ENCODE measurements around the gene ATXN7L1. TPM values are rescaled to one million over a fixed set of nuclear protein-coding genes. Genes with fewer than 3 reads are reported as not detected.

The ATXN7L1 gene
- total RNA-seq, 2 donors from 2014 or later, result 5.7 to 6.0 TPM

DNA sequence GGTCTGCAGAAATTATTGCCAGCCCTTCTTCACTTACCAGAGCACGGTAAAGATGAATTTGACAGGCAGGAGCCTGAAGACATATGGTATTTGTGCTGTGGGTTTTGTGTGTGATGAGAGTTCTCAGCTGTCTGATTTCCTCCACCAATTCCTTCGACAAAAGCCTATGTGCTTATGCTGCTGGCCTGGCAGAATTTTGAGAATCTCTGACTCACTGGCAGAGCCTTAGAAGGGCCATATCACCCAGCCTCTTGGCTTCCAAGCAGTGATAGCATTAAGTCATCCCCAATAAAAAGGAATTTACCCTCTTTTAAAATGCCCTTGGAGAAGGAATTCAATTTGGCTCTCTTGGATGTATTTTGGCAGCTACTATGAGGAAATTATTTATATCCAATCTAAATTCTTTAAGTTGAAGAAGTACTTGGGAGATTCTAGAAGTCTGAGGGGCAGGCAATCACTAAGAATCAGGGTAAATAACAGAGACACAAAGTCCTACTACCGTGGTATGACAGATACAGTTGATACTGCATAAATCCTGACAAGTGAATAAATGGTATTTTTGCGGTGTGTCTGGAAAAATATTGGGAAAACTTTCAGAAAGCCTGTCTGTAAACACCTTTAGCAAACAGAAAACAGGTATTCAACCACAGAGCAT, 226.5 kb downstream of the ATXN7L1 start:
- ATAC-seq (peak in 1 of 2 donors; percentile 39), DNase-seq (no peak)
- intact Hi-C loops (cut with DNase I), result loop anchor here (10.0 kb wide), 3 partner anchors 105 to 385 kb away; partner anchors contain the start of gene ATXN7L1 (in 1 of the 2)

DNA sequence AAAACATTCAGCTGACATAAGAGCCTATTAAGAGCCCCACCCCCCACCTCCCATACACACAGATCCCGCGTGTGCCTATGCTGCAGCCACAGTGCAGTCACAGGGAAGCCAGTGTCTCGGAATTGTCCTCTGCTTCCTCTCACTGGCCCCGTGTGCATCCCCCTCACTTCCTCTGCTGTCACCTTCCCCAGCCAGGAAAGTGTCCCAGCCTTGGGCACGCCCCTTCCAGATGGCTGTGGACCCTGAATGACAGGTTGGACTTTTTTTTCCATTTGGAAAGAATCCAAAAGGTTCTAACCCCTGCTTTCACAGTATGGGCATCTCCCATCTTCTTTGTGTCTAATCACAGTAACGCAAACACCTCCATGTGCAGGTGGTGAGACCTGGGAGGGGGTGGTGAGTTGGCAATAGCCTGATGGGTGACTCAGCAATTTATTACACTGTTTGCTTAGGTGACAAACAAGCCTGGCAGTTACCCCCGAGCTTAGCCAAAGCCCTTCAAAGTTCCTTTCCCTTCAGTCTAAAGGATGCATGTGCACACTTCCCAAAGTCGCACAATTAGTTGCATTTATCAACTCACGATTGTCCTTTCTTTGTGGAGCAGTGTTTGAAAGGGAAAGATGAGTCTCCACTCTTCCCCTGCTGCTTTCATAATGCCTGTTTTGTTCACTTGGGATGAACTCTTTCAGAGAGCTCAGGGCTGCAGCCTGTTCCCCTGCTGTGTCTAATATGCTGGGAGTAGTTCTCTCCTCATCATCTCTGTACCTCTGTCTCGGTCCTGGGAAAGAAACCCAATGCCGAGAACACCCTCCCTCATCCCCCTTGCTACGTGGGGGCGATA, 227.6 kb downstream of the ATXN7L1 start:
- intact Hi-C loops (cut with DNase I), result no loop called here
- DNase-seq (no peak), ATAC-seq (no peak)

DNA sequence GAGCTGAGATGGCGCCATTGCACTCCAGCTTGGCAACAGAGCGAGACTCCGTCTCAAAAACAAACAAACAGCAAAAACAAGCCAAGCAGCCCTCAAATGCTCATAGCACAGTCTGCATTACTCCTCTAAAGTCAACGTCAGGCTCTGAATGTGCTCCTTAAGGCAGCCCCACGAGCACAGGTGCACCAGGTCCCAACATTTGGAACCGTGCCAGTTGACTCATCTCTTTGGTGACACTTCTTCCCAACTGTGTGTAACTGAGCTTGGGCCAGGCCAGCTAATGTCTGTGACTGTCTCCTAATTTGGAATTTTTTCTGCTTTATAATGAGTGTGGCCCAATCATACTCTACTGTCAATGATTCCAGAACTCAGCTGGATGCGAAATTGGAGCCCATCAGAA, 228.8 kb downstream of the ATXN7L1 start:
- ATAC-seq (no peak), DNase-seq (no peak)
- intact Hi-C loops (cut with DNase I), result no loop called here

DNA sequence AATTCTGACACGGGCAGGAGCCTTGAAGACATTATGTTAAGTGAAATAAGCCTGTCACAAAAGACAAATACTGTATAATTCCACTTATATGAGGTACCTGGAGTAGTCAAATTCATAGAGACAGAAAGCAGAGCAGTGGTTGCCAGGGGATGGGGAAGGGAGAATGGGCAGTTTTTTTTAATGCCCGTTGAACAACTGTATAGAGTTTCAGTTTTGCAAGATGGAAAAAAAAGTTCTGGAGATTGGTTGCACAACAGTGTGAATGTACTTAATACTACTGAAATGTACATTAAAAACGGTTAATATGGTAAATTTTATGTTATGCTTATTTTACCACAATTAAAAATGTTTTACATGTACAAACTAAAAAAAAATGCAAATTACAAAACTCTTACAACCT, 231.5 kb downstream of the ATXN7L1 start:
- ATAC-seq, result no peak
- intact Hi-C loops (cut with DNase I), result no loop called here
- no peak for DNase-seq

DNA sequence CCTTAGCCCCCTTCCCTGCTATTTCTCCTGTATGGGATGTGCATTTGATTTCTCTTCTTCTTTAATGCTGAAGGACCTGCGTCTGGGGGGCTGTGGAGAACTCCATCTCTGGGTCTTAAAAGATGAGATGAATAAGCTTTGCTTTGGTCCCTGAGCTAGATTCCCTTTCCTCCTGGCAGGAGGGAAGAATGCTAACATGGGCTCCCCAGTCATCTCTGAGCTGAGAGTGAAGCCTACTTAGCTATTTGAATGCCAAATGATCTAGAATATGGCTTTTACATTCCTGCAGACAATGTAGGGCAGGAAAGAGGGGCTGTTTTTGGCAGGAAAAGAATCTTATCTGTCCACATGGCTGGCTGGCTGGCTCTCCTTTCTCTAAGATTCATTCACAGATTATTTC, 232.5 kb downstream of the ATXN7L1 start:
- ATAC-seq, result no peak
- DNase-seq, result no peak
- intact Hi-C loops (cut with DNase I), result no loop called here

DNA sequence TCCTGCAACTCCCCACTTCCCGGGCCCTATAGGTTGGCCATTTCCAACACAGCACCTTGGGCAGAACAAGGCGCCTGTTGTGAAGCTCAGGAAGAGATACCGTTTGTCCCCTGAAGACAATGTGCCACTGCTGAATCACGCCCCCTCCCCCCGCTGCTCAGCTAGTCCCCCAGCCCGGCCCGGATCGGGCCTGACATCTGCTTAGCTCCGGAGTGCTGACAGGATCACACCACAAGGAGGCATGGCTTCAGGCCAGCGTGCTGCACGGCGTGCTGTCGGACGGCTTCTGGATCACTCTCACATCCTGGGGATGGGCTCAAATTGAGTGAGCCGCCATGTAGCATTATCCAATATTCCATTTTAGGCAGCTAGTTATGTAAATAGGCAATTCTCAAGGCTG, 233.0 kb downstream of the ATXN7L1 start:
- DNase-seq (peak; percentile 53), ATAC-seq (peak; percentile 87 to 88)
- intact Hi-C loops (cut with DNase I), result no loop called here

DNA sequence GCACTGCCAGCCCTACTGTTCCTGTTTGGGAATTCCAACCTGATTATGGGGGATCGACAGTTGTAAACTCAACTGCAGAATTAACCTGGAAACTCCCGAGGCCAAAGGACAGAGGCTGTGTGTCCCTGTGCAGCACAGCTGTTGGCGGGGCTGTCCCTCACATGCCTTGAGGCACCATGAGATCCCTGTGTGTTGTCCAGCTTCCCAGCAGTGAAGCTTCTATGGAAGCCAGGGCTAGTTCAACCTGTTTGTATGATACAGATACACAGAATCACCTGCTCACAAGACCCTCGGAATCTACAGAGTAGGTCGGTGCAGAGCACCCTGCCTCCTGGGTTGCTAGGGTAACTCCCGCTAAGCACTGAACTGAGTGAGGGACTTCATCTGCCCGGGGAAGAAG, 234.1 kb downstream of the ATXN7L1 start:
- intact Hi-C loops (cut with DNase I), result no loop called here

DNA sequence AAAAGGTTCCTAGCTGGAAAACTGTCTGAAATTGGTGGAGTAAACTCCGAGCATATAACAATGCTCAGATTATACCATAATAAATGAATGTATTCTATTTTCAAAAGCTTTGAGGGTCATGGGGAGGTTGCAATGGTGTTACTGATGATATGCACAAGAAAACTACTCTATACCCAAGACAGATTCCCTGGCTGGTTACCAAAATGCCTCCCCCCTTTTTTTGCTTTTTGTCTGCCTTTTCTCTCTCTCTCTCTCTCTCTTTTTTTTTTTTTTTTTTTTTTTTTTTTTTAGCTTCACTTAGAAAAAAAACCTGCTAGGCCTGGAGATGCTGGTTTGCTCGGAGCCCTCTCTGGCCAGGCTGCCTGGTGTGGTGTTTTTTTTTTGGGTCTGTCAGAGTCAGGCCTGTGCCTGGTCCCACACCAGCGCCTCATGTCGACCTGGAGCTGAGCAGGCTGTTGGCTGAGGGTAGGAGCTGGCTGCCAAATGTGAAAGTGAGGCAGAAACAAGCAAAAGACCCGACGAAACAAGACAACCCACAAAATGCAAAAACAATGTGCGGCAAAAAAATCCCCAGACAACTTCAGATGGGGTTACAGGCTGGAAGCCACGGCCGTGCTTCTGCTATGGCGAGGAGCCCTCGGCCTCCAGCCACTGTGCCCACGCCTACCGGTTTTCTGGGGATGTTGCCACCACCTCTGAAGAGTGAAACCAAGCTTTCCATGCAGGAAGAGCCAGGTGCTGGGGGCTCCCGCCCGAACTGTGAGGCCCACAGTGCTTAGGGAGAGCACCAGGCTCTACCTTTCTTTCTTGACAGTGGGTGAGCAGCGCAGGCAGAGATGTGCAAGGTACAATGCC, 235.2 kb downstream of the ATXN7L1 start:
- intact Hi-C loops (cut with DNase I), result no loop called here
- no peak for ATAC-seq
- DNase-seq, result no peak

More for the DNA sequence above, 234.1 kb downstream of the ATXN7L1 start:
- DNase-seq, result no peak
- no peak for ATAC-seq

DNA sequence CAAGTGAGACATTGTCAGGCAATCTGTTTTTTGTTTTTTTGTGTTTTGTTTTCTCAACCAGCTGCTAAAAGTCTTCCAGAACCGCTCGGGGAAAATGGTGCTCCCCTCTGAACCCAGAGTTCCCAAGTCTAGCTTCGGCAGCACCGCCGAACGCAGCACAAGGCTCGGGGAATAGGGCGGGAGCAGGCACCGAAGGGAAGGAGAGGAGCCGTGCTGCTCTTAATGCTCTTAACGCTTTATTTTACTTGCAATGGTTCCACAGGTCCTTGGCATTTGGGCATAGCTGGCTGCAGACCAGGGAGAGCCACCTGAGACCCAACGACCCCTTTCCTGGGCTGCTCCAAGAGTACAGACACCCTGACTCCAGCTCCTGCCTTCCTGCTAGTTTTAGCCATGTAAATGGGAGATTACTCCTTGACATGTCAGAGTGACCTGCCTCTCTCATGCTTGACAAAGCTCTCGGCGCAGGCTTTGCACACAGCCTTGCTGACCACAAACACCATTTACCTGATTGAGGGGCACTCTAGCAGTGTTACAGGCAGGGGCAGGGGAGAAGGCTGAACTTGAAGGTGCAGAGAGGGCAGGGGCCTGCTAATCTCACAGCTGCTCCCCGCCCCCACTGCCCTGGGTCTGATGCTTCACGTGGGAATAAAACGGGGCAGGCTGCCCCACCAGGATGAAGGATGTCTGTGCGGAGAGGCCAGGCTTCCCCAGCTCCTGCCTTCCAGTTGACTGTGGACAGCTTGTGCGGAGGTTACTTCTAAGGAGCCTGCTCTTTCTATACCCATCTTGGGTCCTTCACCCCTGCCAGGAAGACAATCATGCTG, 236.5 kb downstream of the ATXN7L1 start:
- intact Hi-C loops (cut with DNase I), result no loop called here
- no peak for ATAC-seq
- DNase-seq, result no peak

DNA sequence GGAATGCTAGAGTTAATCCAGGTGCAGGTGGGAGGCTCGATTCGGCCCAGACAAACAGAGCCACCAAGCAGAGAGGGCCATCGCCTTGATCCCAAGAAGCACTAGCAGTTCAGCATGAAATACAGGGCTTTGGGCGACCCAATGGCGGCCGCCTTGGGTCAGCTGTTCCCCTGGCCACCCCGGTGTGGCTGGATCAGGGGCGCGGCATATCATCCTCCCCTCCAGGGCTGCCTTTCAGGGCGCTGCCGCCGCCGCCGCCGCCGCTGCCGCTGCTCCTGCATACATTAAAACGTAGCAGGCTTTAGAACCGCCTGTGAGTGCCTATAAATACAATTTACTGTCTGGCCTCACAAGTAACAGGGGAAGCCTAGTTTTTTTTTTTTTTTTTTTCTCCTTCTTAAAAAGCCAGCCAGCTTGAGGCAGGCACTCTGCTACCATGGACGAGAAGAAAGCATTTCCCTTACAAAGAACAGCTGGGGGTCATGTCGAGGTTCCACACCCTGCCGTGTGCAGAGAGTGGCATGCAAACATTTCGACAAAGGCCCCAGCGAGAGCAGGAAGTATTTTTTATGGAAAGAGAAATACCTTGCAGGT, 237.4 kb downstream of the ATXN7L1 start:
- intact Hi-C loops (cut with DNase I), result no loop called here
- no peak for DNase-seq
- ATAC-seq, result no peak

DNA sequence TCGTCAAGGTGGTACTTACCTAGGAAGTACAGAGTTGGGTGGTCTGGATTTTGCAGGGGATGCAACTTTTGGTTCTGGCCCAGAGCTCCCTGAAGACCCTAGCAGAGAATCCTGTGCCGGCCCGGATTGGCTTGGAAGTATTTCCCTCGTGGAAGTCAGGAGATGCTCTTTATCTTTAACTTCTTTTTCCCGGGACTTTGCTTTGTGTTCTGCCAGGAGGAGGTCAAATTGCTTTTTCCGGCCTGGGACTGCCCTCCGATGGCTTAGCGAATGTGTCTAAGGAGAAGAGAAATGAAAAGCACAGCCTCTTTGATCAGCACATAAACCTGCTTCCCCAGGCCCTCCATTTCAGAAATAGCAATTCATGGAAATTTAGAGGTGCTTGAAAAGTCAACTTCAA, 238.1 kb downstream of the ATXN7L1 start:
- no peak for ATAC-seq
- DNase-seq, result no peak
- intact Hi-C loops (cut with DNase I), result no loop called here

DNA sequence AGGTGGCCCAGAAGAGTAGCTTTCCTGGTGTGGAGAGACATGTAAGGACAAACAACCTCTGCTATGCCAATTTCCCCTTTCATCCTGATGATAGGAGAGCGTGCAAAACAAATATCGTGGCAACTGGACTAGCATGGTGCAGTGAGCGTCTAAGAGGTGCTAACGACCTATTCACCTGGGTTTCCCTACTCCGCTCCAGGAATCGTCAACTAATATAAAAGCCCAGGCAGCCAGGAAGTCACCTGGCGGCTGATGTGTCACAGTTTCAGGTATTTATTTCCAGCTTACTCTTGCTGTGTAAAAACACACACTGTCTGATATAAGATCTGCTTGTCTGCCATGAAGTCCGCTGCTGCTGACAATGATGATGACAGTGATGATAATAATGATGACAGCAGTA, 238.6 kb downstream of the ATXN7L1 start:
- intact Hi-C loops (cut with DNase I), result no loop called here
- DNase-seq (no peak), ATAC-seq (no peak)

DNA sequence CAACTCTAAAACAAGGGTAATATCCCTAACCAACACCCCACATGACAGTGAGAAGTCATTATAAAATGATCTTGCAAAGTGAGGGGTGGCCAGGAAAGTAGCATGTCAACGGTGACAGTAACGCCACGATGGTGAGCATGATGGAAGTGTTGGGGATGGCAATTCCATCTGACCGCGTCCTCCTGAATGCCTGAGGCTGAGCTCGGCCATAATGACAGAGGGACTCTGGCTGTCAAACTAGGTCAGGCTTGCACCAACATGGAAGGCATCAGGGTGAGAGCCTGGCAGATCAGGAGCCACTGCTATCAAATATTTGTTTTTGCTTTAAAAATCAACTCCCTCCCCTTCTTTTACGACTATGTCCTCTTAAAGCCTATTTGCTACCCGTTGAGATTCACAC, 239.4 kb downstream of the ATXN7L1 start:
- DNase-seq (no peak), ATAC-seq (no peak)
- intact Hi-C loops (cut with DNase I), result no loop called here

DNA sequence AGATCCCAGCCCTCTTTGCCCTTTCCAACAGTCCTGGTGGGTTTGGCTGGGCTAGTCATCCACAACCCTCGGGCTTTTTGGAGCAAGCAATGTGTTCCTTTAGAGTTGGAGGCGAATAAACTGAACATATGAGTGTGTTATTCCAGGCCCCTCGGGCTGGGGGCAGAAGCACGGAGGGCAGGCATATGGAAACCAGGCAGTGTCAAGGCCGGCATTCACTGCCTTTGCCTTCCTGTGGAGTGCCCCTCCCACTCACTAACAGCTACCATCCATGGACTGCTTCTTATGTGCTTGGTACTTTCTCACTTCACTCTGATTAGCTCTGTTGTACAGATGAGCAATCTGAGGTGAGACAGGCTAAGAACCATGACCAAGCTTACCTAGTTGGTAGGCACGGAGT, 241.2 kb downstream of the ATXN7L1 start:
- DNase-seq (no peak), ATAC-seq (no peak)
- intact Hi-C loops (cut with DNase I), result no loop called here

DNA sequence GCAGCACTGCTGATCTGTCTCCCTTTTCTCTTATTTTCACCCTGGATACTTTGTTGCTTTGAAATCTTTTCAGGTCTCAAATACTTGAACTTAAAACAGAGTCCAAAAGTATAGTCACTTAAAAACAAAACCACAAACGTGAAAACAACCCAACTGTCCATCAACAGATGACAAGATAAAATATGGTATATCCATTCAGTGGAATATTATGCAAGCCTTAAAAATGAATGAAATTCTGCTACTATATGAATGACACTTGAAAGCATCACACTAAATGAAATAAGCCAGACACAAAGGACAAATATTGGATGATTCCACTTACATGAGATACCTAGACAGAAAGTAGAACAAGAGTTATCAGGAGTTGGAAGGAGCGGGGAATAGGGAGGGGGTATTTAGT, 250.4 kb downstream of the ATXN7L1 start:
- intact Hi-C loops (cut with DNase I), result no loop called here

DNA sequence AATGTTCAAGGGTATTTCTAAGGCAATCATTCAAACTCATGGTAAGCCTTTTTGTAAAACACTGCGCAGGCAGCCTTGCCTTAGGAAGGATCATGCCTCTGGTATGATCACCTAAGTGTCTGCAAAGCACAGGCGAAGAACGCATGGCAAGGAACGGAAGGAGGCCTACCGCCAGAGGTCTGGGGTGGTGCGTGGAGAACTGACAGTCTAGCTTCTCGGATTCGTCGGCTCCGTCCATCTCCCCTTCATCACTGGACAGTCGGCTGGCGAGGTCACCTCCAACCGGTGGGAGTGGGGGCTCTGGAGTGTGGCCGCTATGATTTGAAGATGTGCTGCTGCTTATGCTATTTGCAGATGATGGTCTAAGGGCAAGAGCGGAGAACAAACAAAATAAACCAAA, 252.5 kb downstream of the ATXN7L1 start:
- DNase-seq (no peak), ATAC-seq (no peak)
- intact Hi-C loops (cut with DNase I), result no loop called here

More for the DNA sequence above, 250.4 kb downstream of the ATXN7L1 start:
- DNase-seq (no peak), ATAC-seq (no peak)

DNA sequence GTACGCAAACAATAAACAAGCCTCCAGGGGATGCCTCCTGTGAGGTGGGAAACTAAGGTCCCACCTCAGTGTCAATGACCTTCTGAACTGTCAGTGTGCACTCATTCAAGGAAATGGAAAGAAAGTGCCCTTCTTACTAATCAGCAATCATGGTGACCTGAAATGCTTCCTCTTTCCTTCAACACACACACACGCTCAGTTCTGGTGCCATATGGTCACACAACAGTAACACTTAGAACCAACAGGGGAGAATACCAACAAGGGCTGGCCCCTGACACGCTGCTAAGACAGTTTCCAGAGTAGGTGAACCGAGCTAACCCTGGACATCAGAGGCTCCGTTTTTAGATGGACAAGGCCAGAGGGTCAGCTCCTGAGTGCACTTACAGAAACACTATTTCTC, 253.0 kb downstream of the ATXN7L1 start:
- no peak for ATAC-seq
- DNase-seq, result no peak
- intact Hi-C loops (cut with DNase I), result no loop called here

DNA sequence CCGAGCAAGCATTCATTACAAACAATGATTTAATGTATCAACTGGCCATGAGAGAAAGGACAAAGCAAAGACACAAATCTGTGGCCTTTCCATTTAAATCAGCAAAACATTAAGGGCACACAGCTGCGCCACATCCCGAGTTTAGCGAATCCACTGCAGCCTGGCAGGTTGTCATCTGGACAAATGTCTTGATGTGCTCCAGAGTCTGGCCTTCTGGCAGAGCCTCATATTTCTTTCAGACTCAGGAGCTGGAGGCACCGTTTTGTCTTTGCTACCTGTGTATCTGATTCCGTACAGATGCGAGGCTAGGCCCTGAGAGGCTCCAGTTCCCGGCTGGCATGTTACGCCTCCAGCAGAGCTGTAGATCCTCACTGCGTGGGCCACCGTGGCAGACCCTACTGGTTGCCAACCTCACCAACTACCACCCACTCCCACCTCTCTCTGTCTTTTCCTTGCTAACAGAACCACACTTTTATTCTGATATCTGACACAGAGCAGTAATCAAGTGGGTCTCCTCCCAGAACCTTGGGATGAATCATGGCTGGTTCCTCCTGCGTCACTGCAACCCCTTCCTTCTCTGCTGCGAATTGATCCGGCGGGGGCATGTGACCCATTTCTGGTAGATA, 254.2 kb downstream of the ATXN7L1 start:
- intact Hi-C loops (cut with DNase I), result no loop called here
- DNase-seq (no peak), ATAC-seq (no peak)
